NT2/D1 (cell line): Measurements from ENCODE around the gene LRRC34.

ENCODE experiments used
- YY1 ChIP-seq: IDR thresholded peaks from 2 replicates; pipeline ENCODE4 v1.6.1; 2011; ENCODE audit not compliant: insufficient read length, insufficient read depth
- ZNF274 ChIP-seq: IDR thresholded peaks from 2 replicates; pipeline ENCODE4 v1.6.1; 2011; ENCODE audit warnings: mild to moderate bottlenecking, low read depth, low read length

DNA sequence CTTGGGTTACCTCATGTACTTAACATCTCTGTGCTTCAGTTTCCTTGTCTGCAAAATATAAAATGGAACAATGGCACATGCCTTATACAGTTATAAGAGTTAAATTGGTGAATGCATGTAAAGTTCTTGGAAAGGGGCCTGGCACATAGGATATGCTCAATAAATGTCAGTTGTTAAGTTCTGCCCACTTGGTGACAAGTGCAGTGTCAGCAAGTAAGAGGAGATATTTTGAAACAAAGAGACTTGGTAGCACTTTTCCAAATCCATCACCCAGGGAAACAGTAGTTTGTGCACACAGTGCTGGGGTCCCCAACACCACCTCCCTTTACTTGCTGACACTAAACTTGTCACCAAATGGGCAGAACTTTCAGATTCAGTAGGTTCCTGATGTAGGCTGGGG, 37.9 kb upstream of the LRRC34 start:
- TF ChIP-seq ZNF274 = no peak
- no peak for TF ChIP-seq YY1
